ENCODE measurements around the gene LBR.

LBR gene

GRCh38 chr1:225462714-225463574 is 35.1 kb upstream of the LBR start:
- DNase-seq, result peak; percentile 52

DNA sequence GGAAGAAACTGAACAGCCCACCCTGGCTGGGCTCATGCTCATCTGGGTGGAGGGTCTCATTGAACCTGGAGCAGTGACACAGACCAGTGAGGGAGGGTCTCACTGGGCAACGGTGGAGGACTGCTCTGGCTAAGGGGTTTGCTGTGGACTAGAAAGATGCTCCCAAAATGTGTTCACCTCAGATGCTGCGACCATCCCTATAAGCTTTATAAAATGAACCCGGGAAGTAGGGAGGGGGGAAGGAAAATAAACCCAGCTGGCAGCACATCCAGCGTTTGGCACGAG is 34.5 kb upstream of the LBR start:
- no peak for DNase-seq

- no peak for DNase-seq
These were observed 33.9 kb upstream of the LBR start for GRCh38 chr1:225461533-225462428.

DNA sequence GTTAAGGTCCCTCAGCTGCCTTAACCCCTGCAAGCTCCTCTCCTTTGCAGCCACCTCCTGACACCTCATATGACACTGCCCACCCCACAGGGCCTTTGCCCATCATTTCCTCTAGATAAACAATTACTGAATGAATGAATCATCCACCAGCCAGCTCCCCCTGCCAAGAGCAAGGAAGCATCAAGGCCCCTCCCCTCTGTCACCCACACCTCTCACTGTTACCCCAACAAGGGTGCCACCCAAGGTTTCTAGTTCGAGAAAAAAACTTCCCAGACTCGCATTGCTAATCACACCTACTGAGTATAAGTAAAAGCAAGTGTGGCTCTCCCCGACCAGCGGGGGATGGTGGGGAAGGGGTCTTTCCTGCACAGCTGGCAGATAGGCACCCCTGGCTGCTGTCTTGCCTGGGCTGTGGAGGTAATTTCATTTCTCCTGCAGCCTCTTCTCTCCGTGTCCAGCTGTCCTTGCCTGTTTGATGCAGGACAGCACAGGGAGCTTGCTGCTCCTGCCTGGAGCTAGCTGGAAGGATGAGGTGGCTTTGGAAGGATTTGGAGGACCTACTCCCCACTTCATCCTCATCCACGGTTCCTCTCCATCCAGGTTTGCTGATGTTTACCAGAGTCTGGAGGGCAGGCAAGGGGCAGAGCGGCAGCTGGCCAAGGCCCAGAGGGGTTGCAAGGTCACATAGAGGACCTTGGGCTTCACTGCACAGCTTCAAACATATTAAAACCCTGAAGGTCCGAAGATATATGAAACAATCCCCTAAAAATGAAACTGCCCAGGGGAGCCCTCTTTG is 33.1 kb upstream of the LBR start:
- DNase-seq, result peak; percentile 77

- DNase-seq, result peak; percentile 59
These were observed 32.3 kb upstream of the LBR start for GRCh38 chr1:225460021-225460736.

DNA sequence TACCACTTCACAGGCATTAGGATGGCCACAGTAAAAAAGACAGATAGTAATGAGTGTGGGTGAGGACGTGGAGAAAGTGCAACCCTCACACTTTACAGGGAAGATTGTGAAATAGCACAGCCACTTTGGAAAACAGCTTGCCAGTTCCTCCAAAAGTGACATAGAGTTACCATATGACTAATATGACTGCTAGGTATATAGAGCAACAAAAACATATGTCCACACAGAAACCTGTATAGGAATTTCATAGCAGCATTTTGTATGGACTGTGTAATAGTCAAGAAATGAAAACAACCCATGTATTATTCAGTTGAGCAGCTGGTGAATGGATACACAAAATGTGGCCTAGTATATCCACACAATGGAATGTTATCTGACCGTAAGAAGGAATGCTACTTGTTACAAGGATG is 30.4 kb upstream of the LBR start:
- DNase-seq, result no peak

DNA sequence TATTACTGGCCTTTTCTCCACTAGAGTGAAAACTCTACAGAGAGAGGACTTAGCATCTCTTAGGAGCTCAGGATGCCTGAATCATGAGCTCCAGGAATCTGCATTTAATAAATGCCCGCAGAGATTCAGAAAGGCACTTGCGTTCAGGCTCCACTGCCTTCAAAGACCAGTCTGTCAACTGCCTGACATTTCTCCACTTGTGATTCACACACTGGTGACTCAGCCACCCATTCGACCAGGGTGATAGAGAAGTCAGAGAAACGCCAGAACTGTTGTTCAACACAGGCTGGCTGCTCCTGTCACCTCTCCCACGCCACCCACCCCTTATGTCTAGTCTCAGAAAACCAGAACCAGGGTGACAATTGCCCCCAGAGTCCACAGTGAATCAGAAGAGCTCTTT is 26.9 kb upstream of the LBR start:
- DNase-seq, result peak; percentile 89

DNA sequence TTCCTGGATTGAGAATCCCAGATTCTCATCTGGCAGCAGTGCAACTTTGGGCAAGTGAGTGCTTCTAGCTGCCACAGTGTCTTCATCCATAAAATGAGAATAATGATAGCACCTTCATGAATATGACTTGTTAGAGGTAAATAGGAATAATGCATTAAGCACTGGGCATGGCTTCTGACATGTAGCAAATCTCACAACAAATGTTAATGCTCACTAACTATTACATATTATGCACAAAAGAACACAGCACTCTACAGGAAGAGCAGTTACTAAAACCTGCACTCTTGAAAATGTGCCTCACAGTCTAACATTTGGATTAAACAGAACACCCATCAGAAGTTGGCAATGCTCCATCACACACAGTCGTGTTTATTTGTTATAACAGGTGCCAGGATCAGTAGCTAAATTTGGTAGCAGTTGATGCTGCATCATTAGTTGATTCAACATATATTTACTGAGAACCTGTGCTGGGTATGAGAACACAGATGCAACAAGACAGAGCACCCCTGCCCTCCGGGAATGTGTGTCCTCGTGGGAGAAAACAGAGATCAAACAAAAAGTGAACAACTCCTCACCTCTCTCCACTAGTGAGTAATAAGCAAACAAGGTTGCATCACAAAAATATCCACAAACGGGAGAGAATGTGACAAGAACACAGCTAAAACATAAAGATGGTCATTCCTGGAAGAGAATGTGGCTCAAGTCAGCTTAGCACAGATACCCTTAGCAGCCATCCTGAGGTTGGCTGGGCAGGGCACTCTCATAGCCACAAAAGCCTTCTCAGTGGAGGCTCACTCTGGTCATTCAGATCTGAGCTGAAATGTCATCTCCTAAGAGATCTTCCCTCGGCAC is 26.2 kb upstream of the LBR start:
- peak; percentile 43 for DNase-seq

GRCh38 chr1:225451840-225452515 is 24.1 kb upstream of the LBR start:
- peak; percentile 52 for DNase-seq

GRCh38 chr1:225451340-225451739 is 23.5 kb upstream of the LBR start:
- peak; percentile 47 for DNase-seq

GRCh38 chr1:225450491-225451191 is 22.8 kb upstream of the LBR start:
- peak; percentile 58 for DNase-seq

DNA sequence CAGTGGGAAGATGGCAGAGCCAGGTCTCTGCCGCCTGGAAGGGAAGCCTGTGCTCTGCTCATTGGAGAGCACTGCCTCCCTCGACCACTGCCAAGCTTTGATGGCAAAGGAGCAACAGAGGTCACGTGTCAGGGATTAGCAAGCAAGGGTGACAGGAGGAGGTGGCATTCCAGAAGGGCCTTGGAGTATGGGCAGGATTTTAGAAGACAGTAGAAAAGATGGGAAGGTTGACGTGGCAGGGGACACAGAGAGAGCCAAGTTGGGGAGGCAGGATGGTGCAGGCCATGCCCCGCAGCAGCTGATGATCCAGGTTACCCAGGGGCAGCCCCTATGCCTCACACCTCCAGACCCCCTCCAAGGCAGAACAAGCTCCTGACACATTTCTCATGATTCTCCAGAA is 21.9 kb upstream of the LBR start:
- peak; percentile 22 for DNase-seq

DNA sequence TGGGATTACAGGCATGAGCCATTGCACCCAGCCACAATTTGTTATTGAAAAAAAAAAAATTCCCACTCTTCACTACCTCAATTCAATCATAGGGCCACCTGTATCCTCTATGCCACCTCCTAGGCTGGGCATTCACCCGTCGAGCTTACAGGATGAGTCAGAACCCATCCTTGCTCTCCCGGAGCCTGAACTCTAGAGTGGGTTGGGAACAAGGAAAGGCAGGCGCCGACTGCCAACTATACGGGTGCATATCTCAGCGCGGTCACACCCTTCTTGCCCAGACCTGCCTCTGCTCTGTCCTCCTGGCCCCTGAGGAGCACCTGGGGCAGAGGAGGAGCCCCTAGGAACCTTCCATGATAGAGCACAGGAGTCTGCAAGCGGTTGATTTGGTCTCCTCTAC is 21.4 kb upstream of the LBR start:
- DNase-seq, result peak; percentile 51

- peak; percentile 31 for DNase-seq
These were observed 20.4 kb upstream of the LBR start for GRCh38 chr1:225448146-225448805.

DNA sequence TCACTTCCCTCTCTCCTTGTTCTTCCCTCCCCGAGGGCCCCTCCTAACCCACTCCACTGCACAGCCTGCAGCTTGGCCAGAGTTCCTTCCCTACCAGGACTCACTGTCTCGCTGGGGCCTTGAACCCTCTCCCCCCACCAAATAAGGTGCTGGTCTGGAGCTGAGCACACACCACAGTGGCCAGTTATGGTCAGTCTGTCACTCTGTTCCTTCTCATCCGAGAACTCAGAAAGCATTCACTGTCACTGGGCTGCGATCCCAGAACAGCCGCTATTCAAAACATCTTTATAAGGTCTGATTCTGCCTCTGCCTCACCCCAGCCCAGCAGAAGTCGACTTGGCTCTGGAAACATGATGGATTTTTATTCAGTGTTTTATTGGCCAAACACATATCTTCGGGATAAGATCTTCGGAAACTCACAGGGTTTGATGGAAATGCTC is 19.8 kb upstream of the LBR start:
- peak; percentile 57 for DNase-seq

GRCh38 chr1:225446981-225447615 is 19.3 kb upstream of the LBR start:
- no peak for DNase-seq

DNA sequence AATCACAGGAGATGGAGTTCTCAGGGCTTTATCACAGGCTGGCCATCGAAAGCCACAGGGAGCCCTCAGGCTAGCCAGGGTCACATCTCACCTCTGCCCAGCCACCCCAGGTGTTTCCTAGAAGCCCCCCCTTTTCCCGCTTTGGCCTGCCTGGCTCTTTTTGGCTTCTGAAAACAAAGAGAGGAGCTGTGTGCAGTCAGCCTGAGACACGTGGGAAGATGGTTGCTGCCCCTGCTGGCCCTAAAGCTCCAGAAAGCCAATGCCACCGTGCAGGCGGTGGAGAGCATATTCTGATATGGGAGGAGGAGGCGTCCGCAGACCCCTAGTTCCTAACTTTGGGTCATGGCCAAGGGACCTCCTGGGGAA is 18.7 kb upstream of the LBR start:
- DNase-seq, result no peak

- no peak for DNase-seq
These were observed 18.1 kb upstream of the LBR start for GRCh38 chr1:225445639-225446594.
